HG03354 (cell line): Measurements from ENCODE around the gene USP6.
A peak's percentile ranks its signal among the peaks of the same experiment; 100 is the strongest.
"Not testable (repeated sequence)": the region's sequence is repeated elsewhere in the genome, so short reads cannot be mapped to it uniquely, and the experiment has no call there.

Source experiments
- ATAC-seq: cut with Tn5 transposase; IDR thresholded peaks from one replicate; pipeline ENCODE4 v1.9.1; 2021; ENCODE audit warnings: mild to moderate bottlenecking; ENCODE audit not compliant: unreplicated experiment, poor library complexity, severe bottlenecking

The USP6 gene

DNA sequence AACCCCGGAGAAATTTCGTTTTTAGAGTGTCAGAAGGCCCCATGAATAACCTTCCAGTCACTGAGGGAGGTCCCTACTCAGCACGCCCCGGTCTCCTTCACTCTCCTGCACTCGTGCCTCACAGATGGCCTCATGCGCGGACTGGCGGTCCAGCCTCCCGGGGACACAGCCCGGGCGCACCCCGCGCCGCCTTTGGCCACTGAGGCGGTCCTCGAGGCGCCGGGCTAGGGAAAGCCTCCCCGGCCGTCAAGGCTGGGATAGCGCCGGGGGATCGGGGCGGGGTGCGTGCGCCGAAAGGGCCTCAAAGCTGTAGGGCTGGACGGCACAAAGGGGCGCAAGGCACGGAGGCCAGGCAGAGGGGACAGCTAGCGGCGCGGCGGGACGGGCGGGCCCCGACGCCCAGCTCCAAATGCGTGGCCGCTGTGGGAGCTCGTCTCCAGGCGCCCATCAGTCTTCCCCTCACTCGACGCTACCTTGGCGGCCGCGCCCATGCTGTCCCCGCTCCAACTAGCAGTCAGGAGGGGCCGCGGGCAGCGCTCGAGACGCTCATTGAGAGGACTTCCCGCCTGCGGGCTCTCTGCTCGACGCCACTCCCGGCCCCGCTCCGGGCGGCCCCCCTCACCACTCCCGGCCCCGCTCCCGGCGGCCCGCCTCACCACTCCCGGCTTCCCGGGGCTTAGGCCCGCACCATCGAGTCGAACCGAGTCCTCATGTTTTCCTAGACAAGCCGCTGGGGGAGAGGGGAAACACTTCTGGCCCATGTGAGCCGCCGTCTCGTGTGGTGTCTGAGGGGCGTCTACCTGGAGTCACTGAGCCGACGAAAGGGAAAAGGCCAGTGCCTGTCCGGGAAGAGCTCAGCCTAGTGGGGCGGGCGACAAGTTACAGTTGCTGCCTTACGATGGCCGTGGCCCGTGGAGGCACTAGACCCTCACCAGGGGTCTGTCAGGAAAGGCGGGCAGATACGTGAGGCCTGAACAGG lies at the start of gene USP6:
TSS of gene USP6 (plus strand) at position 360 of the 979 bp plus-strand sequence. CDS start 14,336 bp downstream, outside the sequence.
- ATAC-seq, result no peak

DNA sequence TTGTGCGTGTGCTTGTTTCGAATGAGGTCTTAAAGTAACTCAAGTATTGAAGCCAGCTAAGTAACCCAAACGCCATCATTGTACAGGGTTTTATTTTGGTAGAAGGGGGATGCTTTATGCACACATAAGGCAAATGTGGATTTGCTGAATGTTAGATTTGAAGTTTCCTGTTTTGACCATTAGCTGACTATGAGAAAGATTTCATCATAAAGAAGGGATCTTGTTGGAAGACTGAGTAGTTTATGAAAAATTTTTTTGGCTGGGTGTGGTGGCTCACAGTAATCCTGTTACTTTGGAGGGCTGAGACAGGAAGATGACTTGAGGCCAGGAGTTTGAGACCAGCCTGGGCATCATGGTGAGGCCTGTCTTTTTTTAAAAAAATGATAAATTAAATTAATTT lies 47.6 kb upstream of the USP6 start:
- ATAC-seq, result no peak

DNA sequence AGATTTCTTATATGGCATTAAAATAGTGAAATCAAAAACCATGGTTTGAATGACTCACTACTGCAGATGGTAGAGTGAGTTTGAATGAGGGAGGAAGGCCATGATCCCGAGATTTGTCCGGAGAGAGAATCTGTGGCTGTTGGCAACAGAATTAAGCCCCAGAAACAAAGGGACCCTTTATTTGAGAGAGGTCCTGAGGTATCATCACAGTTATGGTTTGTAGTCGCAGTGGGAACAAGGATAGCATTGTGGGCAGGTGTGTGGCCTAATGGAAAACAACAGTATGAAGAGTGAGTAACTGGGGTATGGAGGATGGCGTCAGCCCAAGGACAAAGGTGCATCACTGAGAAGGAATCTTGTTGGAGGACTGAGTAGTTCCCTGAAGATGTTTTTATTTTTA lies 46.1 kb upstream of the USP6 start:
- no peak for ATAC-seq

DNA sequence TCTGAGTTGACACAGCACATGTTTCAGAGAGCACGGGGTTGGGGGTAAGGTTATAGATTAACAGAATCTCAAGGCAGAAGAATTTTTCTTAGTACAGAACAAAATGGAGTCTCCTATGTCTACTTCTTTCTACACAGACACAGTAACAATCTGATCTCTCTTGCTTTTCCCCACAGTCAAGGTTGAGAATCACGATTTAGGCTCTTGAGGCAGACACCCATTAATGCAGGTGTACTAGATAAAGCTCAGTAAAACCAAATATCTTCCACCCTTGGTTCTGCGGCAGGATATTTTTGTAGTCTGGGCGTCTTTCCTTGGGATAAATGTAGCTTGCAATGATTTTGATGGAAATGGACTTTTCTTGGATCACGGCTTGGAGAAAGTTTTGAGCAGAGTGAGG lies 40.4 kb upstream of the USP6 start:
- not testable (repeated sequence) for ATAC-seq

DNA sequence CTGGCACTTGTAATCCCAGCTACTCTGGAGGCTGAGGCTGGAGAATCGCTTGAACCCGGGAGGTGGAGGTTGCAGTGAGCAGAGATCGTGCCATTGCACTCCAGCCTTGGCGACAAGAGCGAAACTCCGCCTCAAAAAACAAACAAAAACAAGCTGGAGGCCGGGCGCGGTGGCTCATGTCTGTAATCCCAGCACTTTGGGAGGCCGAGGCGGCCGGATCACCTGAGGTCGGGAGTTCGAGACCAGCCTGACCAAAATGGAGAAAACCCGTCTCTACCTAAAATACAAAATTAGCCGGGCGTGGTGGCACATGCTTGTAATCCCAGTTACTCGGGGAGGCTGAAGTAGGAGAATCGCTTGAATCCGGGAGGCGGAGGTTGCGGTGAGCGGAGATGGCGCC lies 38.6 kb upstream of the USP6 start:
- not testable (repeated sequence) for ATAC-seq

DNA sequence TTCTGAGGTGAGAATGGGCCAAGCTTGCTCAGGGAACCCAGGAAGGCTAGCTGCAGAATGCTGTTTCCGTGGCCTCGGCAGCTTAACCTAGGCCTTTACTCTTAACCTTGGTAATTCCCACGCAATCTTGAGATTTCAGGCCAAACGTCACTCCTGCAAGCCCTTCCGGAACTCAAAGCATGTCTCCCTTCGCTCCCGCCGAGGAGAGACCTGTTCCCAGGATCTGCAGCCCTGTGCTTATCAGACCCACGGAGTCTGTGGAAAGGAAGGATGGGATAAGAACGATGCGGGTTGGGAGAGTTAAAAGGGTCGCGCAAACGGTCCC lies 38.1 kb upstream of the USP6 start:
- ATAC-seq, result no peak

DNA sequence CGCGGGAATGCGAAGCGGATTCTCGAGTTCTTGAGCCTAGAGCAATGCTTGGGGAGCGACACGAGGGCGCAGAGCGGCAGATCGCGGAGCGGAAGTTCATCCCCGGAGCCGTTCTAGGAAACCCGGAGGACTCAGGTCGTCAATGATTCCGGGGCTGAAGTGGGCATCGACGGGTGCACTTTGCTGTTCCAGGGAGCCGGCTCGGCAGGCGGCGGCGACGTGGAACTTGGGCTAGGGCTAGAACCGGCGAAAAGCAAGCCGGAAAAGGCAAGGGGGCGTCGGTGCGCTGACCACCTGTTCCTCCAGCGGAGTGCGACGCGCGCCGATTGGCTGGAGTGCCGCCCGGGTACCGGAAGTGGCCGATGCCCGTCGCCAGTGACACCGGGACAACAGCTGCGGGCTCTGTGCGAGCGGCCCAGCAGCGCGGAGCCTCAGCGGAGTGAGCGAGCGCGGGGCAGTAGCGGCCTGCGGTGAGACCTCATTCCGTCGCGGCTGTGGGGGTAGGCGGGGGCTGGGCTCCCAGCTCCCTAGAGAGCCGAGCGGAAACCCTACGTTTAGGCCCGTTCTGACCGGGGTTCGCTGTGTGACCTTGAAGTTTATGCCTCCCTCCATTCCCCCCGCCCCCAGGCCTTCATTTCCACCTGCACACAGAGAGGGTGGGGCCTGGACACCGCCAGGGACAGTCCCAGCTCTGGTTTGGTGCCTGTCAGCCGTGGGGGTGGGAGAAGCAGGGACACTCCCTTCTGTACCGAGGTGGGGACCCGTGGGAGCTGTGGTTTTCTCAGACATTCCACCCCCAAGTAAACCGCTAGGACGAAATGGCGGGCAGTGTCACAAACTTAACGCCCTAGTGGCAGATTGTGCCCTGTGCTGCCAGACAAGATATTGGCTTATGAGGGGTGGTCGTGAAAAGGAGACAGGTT lies 37.5 kb upstream of the USP6 start, which contains the start of gene ZFP3:
TSS of gene ZFP3 (plus strand) at position 362 of the 923 bp plus-strand sequence. CDS start 13,038 bp downstream, outside the sequence.
- ATAC-seq, result peak; percentile 86

DNA sequence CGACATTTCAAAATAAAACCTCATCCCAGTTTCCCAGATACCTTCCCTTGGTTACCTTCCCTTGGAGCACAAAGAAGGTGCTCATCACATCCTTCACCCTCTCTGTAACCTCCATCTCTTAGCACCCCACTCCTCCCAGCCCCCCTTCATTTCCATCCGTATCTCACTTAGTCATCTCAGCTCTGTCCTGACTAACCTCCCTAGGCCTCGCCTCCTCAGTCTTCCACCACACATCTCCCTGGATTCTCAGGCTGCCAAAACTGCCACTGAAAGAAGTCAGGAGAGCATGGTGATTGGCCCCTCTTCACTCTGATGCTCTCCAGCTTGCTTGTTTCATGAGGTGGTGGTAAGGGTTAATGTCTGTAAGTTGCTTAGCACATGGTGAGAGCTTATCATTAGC lies 35.2 kb upstream of the USP6 start:
- no peak for ATAC-seq

DNA sequence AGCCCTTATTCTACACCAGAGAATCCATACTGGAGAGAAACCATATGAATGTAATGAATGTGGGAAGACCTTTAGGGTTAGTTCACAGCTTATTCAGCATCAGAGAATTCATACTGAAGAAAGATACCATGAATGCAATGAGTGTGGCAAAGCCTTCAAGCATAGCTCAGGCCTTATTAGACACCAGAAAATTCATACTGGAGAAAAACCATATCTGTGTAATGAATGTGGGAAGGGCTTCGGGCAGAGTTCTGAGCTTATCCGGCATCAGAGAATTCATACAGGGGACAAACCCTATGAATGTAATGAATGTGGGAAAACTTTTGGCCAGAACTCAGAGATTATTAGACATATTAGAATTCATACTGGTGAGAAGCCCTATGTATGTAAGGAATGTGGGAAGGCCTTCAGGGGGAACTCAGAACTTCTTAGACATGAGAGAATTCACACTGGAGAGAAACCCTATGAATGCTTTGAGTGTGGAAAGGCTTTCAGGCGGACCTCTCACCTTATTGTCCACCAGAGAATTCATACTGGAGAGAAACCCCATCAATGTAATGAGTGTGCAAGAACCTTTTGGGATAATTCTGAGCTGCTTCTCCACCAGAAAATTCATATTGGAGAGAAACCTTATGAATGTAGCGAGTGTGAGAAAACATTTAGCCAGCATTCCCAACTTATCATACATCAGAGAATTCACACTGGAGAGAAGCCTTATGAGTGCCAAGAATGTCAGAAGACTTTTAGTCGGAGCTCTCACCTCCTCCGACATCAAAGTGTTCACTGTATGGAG lies 23.4 kb upstream of the USP6 start:
- ATAC-seq, result no peak

DNA sequence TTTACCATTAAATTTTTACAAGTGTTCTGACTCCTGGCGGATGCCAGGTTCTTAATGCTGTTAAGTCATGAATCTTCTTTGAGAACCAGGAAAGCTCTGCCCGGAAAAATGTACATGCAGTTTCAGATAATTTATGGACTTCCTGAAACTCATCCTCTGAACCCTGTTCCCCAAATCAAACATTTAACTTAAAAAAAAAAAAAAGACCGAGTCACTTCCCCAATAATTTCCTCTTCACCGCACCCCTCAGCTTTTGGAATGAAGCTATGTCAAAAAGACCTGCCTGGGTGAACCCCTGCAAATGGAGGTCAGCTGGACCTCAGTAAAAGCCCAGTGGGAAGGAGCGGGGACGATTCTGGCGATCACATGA lies 19.1 kb upstream of the USP6 start:
- ATAC-seq, result no peak

DNA sequence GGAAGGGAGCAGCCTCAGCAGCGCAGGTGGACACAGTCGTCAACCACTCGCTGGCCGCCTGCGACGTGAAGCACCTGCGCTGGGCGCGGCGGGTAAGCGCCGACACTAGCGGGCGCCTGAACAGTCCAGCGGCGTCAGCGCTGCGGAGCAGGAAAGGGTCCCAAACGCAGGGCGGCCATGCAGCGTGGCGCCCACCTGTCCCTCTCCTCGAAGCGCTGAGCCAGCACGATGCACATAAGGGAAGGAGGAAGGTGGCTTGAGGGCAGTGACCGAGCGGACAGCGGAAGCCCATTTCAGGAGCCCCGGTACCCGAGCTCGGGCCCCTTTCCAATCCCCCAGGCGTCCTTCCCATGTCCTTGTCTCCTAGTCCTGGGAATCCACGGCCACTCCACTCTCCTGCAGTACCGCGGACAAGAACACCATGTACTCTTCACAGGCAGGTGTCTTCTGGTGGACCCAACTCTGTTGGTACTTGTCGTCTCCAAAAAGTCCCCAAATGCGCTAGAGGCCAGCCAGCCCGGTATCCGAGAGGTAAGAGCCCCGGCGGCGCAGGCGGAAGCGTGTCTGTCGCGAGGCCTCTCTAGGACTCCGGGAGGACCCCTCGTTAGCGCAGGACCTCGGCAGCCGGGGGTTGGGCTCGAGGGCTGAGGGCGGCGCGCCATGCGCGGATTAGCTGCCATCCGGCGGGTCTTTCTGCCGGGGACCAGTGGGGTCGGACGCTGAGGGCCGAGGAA lies 18.6 kb upstream of the USP6 start:
- no peak for ATAC-seq

DNA sequence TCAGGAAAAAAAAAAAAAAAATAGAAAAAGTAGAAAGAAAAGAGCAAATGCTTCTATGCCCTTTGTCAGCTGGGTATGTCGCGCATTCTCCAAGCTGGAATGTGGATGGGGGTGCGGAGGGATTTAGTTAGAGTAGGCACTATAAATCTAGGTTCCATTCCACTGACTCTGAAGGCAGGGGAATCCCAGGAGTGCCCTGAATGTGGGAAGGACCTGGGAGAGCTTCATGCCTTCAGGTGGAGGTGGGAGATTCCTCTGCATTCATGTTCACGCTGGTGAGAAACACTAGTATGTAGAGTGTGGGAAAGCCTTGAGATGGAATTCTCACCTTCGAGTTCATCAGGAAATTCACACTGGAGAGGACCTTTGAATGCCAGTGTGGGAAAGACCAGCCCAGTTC lies 16.6 kb upstream of the USP6 start:
- no peak for ATAC-seq

DNA sequence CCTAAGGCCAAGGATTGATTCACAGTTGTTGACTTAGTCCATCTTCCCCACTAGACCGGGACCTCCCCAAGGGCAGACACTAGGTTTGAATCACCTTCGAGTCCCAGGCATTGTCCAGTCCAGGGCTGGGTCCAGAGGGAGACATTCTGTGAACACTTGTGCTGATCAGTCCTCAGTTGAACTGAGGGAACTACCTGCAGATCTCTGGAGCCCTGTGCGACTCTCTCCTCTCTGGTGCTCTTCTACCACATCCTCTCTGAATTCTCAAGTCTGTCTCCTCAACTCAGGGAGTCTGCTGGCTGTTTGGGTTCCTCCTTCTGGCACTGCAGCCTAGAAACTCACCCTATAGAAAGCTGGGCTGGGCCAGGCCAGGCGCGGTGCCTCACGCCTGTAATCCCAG lies 15.0 kb upstream of the USP6 start:
- no peak for ATAC-seq

DNA sequence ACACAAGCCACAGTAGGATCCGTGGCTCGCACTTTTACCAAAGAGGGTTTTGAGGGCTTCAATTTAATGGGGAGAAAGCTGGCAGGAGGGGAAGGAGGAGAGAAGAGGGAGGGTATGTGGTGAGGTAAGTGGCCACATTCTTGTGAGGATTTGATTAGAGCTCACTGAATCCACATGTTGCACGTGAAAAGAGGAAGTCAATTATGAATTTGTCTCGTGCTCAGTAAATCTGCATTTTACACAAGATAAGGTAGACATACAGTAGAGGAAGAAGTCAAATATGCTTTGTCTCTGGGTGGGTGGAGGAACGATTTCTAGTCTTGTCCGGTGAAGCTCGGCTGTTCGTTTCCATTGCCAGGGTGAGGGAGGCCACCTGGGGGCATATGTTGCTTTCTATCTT lies 5.0 kb upstream of the USP6 start:
- ATAC-seq, result no peak

DNA sequence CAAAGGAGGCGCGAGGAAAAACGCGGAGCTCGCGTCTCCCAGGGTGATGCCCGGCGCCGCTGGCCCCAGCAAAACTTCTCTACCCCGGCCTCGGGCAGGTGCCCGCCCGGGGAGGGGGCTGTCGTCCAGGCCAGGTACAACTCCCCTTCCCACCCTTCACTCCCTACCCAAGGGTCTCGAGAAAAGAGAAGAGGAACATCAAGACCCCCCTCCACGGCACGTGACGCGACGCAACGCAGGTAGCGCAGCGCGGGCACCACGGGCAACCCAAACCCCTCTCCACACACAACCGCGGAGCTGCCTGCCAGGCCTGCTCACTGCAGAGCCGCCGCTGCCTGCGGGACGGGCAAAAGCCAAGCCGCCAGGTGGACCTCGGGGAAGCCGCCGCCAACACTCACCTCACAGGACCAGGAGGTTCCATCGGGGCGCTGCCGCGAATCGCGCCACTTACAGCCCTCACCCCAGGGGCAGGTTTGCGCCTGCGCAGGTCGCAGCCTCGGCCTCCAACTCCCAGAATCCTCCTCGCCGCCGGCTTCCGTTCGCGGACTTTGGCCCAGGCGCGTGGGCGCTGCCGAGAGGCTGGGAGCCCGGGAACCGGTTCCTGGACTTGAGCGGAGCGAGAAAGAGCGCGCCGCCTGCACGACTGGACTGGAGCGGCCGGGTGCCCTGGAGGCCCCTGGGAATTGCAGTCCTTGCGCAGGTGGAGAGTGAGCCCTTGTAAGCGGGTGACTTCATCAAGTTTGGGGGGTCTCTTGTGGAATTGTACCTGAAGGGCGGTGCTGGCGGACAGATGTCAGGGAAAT lies 4.2 kb upstream of the USP6 start, which contains the start of gene ZNF232:
TSS of gene ZNF232 (minus strand) at position 477 of the 803 bp plus-strand sequence. CDS start at position 421, 56 bp downstream.
- peak; percentile 79 for ATAC-seq

DNA sequence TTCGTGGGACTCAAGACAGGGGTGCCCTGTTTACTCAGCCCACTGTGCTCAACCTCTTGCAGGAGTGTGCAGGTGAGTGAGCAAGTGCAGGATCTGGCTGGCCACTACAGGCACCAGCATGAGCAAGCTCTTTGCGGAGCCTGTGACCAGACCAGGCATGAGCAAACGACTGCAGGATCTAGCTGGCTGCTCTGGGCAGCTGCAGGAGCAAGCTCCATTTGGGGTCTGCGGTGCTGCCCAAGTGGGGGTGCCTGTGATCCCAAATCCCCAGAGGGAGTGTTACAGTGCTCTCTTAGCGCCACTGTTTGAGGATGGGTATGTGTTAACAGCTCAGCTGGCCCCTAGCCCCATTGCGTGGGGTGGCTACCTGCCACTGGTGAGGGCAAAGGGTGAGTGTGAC lies 2.4 kb downstream of the USP6 start:
- ATAC-seq, result no peak

DNA sequence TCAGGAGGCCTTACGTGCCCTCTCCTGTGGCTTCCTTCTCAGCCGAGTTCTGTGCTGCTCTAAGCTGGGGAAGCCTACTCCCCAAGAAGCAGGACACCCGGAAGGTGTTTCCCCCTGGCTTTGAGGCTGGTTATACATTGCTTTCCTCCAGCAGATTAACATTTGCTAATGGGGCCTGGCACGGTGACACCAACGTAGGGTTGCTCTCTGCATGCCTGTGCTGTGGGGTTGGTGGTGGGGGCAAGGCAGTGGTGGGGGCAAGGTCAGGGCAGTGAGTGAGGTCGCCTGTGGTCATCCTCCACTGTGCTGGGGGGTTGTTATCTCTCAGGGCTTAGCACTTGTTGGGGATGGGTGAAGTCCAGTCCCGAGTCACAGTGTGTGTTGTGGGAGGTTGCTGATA lies 4.2 kb downstream of the USP6 start:
- no peak for ATAC-seq

DNA sequence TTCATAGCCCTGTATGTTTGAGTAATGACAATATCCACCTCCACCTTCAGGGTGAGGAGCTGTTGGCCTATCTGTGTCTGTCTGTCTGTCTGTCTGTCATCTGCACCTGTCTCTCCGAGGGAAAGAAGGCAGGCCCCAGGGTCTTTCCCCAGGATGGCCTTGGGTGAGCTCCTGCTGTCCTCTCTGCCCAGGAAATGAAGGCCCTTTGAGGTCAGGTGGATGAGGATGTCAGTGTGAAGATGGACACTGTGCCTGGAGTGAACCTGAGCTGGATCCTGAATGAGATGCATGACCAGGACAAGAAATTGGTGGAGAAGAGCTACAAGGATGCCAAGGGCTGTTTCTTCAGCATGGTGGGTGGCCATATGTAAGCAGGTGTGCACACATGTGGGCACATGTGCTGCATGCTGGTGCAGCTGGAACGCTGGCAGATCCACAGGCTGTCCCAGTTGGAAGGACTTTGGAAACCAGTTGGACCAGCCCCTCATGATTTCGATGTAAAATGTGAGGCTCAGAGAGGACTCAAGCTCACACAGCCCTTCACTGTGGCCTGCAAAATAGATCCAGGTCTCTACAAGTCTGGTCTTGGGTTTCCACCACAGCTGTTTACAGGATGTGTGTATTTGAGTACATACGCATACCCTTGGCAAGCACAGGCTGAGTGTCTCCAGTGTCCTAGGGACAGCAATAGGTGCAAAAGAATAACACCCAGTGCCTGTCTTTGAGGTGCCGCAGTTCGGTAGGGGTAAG lies 4.8 kb downstream of the USP6 start:
- not testable (repeated sequence) for ATAC-seq
